A673 (cell line): ENCODE data around the gene EXOC1L.

Experiments
- EZH2 ChIP-seq: fragments of 200-600 bp; sonication (generic); IDR thresholded peaks from 2 replicates; pipeline ENCODE4 v1.6.1; 2017; ENCODE audit warnings: borderline replicate concordance, low read depth, mild to moderate bottlenecking, mixed read lengths, antibody characterized with exemption, low read length; ENCODE audit not compliant: poor library complexity, severe bottlenecking
- TF ChIP-seq, protein P1 (sequence below): fragments of 300-800, 200-600 bp; sonication (generic); conservative IDR thresholded peaks from 2 replicates; pipeline ENCODE4 v1.5.1; 2017; ENCODE audit warnings: low read depth, mild to moderate bottlenecking, antibody characterized with exemption, low read length, moderate library complexity, mixed read lengths

DNA sequence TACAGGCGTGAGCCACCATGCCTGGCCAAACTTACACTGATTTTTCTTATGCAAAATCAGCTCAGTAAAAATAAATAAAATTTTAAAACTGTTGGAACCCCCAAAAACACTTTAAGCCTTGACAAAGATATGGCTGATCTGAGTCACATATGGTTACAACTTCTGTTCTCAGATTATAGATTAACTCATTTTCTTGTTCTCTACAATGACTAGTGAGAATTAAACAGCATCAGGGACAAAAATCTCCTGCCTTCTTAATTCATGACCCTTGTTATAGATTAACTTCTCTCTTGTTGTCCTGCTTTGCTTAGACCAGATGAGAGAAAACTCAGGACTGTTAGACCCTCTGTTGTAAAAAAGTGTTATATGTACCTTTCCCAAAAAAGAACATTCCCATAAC is 24.2 kb upstream of the EXOC1L start:
- TF ChIP-seq, protein P1, sequence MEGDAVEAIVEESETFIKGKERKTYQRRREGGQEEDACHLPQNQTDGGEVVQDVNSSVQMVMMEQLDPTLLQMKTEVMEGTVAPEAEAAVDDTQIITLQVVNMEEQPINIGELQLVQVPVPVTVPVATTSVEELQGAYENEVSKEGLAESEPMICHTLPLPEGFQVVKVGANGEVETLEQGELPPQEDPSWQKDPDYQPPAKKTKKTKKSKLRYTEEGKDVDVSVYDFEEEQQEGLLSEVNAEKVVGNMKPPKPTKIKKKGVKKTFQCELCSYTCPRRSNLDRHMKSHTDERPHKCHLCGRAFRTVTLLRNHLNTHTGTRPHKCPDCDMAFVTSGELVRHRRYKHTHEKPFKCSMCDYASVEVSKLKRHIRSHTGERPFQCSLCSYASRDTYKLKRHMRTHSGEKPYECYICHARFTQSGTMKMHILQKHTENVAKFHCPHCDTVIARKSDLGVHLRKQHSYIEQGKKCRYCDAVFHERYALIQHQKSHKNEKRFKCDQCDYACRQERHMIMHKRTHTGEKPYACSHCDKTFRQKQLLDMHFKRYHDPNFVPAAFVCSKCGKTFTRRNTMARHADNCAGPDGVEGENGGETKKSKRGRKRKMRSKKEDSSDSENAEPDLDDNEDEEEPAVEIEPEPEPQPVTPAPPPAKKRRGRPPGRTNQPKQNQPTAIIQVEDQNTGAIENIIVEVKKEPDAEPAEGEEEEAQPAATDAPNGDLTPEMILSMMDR: no peak
- no peak for TF ChIP-seq EZH2
